ENCODE results near the gene DOC2A.

GRCh38 chr16:30006095-30006473 is 4.7 kb downstream of the DOC2A start:
- TF ChIP-seq POLR2A (IDR thresholded peaks at IDR 0.05; ENCODE audit: low read depth, low read length) (no peak), POLR2AphosphoS5 (IDR thresholded peaks at IDR 0.05; ENCODE audit: low read depth, low read length) (no peak)

All from GM12892 (cell line).